Neural progenitor cell (in vitro differentiated cells): ENCODE measurements around the gene ATP6V1B1.

Experiments
- EZH2phosphoT487 ChIP-seq: fragments of 200-600 bp; sonication (generic); IDR thresholded peaks from 2 replicates; pipeline ENCODE4 v1.6.1; 2017; ENCODE audit warnings: antibody characterized with exemption
- TF ChIP-seq, protein P1 (sequence below): fragments of 200-600 bp; sonication (generic); IDR thresholded peaks from 2 replicates; pipeline ENCODE4 v1.5.1; 2017; ENCODE audit warnings: antibody characterized with exemption, mild to moderate bottlenecking

- no peak for TF ChIP-seq EZH2phosphoT487
- TF ChIP-seq, protein P1, sequence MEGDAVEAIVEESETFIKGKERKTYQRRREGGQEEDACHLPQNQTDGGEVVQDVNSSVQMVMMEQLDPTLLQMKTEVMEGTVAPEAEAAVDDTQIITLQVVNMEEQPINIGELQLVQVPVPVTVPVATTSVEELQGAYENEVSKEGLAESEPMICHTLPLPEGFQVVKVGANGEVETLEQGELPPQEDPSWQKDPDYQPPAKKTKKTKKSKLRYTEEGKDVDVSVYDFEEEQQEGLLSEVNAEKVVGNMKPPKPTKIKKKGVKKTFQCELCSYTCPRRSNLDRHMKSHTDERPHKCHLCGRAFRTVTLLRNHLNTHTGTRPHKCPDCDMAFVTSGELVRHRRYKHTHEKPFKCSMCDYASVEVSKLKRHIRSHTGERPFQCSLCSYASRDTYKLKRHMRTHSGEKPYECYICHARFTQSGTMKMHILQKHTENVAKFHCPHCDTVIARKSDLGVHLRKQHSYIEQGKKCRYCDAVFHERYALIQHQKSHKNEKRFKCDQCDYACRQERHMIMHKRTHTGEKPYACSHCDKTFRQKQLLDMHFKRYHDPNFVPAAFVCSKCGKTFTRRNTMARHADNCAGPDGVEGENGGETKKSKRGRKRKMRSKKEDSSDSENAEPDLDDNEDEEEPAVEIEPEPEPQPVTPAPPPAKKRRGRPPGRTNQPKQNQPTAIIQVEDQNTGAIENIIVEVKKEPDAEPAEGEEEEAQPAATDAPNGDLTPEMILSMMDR: peak; percentile 3
Observed at GRCh38 chr2:70978341-70979179, 42.9 kb downstream of the ATP6V1B1 start, which contains the start of gene ANKRD53.
